ENCODE data around the gene TUBB6.

GRCh38 chr18:12296457-12296856 lies 11.6 kb upstream of the TUBB6 start:
- no peak for TF ChIP-seq CTCF (tag by site-specific recombination; IDR thresholded peaks at IDR 0.05)
- no peak for TF ChIP-seq ZNF768 (tag by site-specific recombination; IDR thresholded peaks at IDR 0.05)
- TF ChIP-seq ZNF140 (tag by site-specific recombination; IDR thresholded peaks at IDR 0.05): no peak
- no peak for TF ChIP-seq PBX3 (CRISPR knock-in tag; IDR thresholded peaks at IDR 0.05)
- no peak for TF ChIP-seq ZSCAN30 (tag by site-specific recombination; IDR thresholded peaks at IDR 0.05)
- TF ChIP-seq TCF7L2 (IDR thresholded peaks at IDR 0.05; ENCODE audit: borderline replicate concordance, low read depth, low read length): no peak
- no peak for TF ChIP-seq BCL11A (tag by site-specific recombination; IDR thresholded peaks at IDR 0.05; ENCODE audit: low read depth)
- no peak for TF ChIP-seq ZNF138 (tag by site-specific recombination; IDR thresholded peaks at IDR 0.05; ENCODE audit: borderline replicate concordance)
- TF ChIP-seq ZNF48 (tag by site-specific recombination; IDR thresholded peaks at IDR 0.05): no peak
- no peak for TF ChIP-seq ZNF155 (tag by site-specific recombination; IDR thresholded peaks at IDR 0.05)
- no peak for TF ChIP-seq ZNF548 (tag by site-specific recombination; IDR thresholded peaks at IDR 0.05)
